ENCODE measurements around the gene ECE1. TPM values are rescaled to one million over a fixed set of nuclear protein-coding genes. Genes with fewer than 3 reads are reported as not detected.

The ECE1 gene
- total and polyA plus RNA-seq, 10 donors, result 17.2 to 142 (median 105) TPM

DNA sequence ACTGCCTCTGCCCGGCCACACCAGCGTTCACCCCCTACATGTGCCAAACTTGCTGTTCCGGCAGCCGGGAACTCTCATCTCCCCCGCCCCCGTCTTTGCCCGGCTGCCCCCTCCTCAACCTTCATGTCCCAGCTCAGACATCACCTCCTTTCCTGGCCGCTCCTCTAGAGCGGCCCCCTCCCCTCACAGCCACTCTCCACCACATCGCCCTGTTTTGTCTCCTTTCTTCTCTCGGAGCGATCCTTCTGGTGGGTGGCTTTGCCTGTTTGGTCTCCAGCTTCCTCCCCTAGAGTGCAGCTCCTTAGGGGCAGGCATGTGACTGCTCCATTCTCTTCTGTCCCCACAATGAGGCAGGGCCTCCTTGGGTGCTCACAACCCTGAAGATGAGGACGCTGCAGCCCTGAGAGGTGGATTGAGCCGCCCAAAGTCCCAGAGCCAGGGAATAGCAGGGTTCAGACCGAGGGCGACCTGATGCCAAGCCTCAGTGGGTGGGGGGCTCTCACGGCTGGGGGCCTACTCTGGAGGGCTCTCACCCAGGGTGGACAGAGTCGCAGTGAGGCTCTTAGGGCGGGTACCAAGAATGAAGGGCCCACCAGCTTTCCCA lies 44.9 kb upstream of the ECE1 start:
- Histone ChIP-seq H3K27ac (peak overlapping the region; percentile 59 to 97 (median 94)), H3K4me3 (peak overlapping the region in 7 of 8 donors; percentile 9 to 65 (median 26)), H3K27me3 (replicated peaks in 1 of 7) (no peaks in the 10 kb centered on the region), H3K4me1 (peaks cover 83 to 99% (median 96%) of the 10 kb centered on the region in 6 donors), H3K36me3 (peaks cover 0 to 16% (median 0%) of the 10 kb centered on the region in 6 donors), H3K9me3 (no peaks in the 10 kb centered on the region)
- intact Hi-C loops (cut with DNase I; ENCODE audit: low total_unique reads), result loop anchor here (5.0 kb wide), 1 partner anchor 73 kb away; no protein-coding TSS in a partner anchor
- 28 to 35% (median 32%) methylated on average over 17 to 19 of the region's 19 CpGs for WGBS, 5 donors
- DNase-seq, result peak; percentile 80
- no peak for TF ChIP-seq POLR2AphosphoS5 (IDR thresholded peaks at IDR 0.05)
- TF ChIP-seq CTCF (IDR thresholded peaks at IDR 0.05 in 8 of 11, conservative IDR thresholded peaks at IDR 0.05 in 3 of 11), result peak in 1 of 11 experiments; percentile 42

GRCh38 chr1:21334214-21335087 lies 44.2 kb upstream of the ECE1 start:
- H3K36me3 ChIP-seq, result peaks cover 0 to 9% (median 0%) of the 10 kb centered on the region in 6 donors
- peaks cover 76 to 99% (median 95%) of the 10 kb centered on the region in 6 donors for H3K4me1 ChIP-seq
- peak; percentile 96 for DNase-seq
- peak; percentile 94 to 95 (median 95) for TF ChIP-seq POLR2AphosphoS5 (IDR thresholded peaks at IDR 0.05)
- peak in 1 of 3 donors; percentile 21 for TF ChIP-seq POLR2A (IDR thresholded peaks at IDR 0.05)
- peak; percentile 67 to 87 (median 75) for TF ChIP-seq CTCF (IDR thresholded peaks at IDR 0.05 in 8 of 11, conservative IDR thresholded peaks at IDR 0.05 in 3 of 11)
- WGBS, 5 donors, result 3 to 15% (median 4%) methylated on average over 16 to 20 of the region's 20 CpGs
- H3K9me3 ChIP-seq, result no peaks in the 10 kb centered on the region
- intact Hi-C loops (cut with DNase I; ENCODE audit: low total_unique reads), result loop anchor here (5.0 kb wide), 1 partner anchor 72 kb away; no protein-coding TSS in a partner anchor
- H3K27ac ChIP-seq, result peak overlapping the region; percentile 59 to 97 (median 94)
- H3K4me3 ChIP-seq, result peak overlapping the region in 7 of 8 donors; percentile 9 to 65 (median 26)
- no peaks in the 10 kb centered on the region for H3K27me3 ChIP-seq (replicated peaks in 1 of 7)

DNA sequence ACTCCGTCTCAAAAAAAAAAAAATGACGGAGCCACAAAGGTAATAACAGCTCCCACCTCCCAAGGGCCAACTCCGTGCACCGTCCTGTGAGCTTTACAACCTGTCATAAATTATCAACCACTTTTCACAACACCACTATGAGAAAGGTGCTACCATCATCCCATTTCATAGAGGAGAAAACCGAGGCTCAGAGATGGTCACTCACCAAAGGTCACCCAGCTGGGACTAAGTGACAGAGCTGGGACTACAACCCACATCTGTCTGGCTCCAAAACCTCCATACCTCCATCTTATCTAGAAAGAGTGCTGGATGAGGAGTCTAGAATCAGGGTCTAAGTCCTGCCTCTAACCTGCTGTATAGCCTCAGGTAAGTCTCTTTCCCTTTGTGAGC lies 43.6 kb upstream of the ECE1 start:
- Histone ChIP-seq H3K27me3 (replicated peaks in 1 of 7) (no peaks in the 10 kb centered on the region), H3K9me3 (no peaks in the 10 kb centered on the region), H3K36me3 (peaks cover 0 to 9% (median 0%) of the 10 kb centered on the region in 6 donors), H3K27ac (peak overlapping the region; percentile 59 to 97 (median 94)), H3K4me1 (peaks cover 75 to 99% (median 95%) of the 10 kb centered on the region in 6 donors), H3K4me3 (peak overlapping the region in 3 of 8 donors; percentile 24 to 65 (median 26))
- WGBS, 5 donors, result 80 to 86% (median 84%) methylated on average over 5 of the region's 5 CpGs
- intact Hi-C loops (cut with DNase I; ENCODE audit: low total_unique reads), result no loop called here
- TF ChIP-seq POLR2AphosphoS5 (IDR thresholded peaks at IDR 0.05) (no peak), CTCF (IDR thresholded peaks at IDR 0.05 in 8 of 11, conservative IDR thresholded peaks at IDR 0.05 in 3 of 11) (no peak), POLR2A (IDR thresholded peaks at IDR 0.05) (no peak)
- no peak for DNase-seq

Data from spleen (tissue), 11 donors.